Measurements from ENCODE around the gene ZNF662. TPM values are rescaled to one million over a fixed set of nuclear protein-coding genes. Genes with fewer than 3 reads are reported as not detected.

The ZNF662 gene
- total and polyA plus RNA-seq, 2 of the 8 experiments (the other 6 are each of a cell fraction or from before 2014, with no cell fraction given) = 0.03 TPM; not detected in 1

- TF ChIP-seq SP4 (IDR thresholded peaks at IDR 0.05; ENCODE audit: low read length) (no peak), POU5F1 (IDR thresholded peaks at IDR 0.05; ENCODE audit: low read depth, low read length) (no peak), ATF2 (IDR thresholded peaks at IDR 0.05; ENCODE audit: low read length) (no peak), SP1 (IDR thresholded peaks at IDR 0.05; ENCODE audit: low read depth, low read length) (no peak), KDM1A (IDR thresholded peaks at IDR 0.05; ENCODE audit: borderline replicate concordance, low read length) (no peak)
Measured at GRCh38 chr3:42963269-42963668, 57.3 kb downstream of the ZNF662 start (continued).
